Smooth muscle cell of the brain vasculature (primary cell): ENCODE data around the gene SERTAD4.
"Not testable (repeated sequence)": the region's sequence is repeated elsewhere in the genome, so short reads cannot be mapped to it uniquely, and the experiment has no call there.

ENCODE experiments used
- DNase-seq: peaks from one replicate; pipeline ENCODE4 v3.0.0-alpha.2; 2012; ENCODE audit warnings: low read depth, low spot score

Gene SERTAD4

GRCh38 chr1:210232511-210233215, at the start of gene SERTAD4:
SERTAD4 (plus strand) TSS chr1:210232796; CDS start chr1:210237961, 5,165 bp downstream.
- DNase-seq: no peak

GRCh38 chr1:210185063-210185462, 47.5 kb upstream of the SERTAD4 start:
- no peak for DNase-seq

GRCh38 chr1:210187849-210188606, 44.6 kb upstream of the SERTAD4 start:
- DNase-seq: not testable (repeated sequence)

GRCh38 chr1:210189426-210189825, 43.2 kb upstream of the SERTAD4 start:
- DNase-seq: no peak

GRCh38 chr1:210195635-210196160, 36.9 kb upstream of the SERTAD4 start:
- no peak for DNase-seq

- DNase-seq: not testable (repeated sequence)
Measured at GRCh38 chr1:210196266-210196665, 36.3 kb upstream of the SERTAD4 start.

GRCh38 chr1:210198840-210199239, 33.8 kb upstream of the SERTAD4 start:
- DNase-seq: no peak

- no peak for DNase-seq
Measured at GRCh38 chr1:210200124-210200736, 32.4 kb upstream of the SERTAD4 start.

- DNase-seq: no peak
Measured at GRCh38 chr1:210201681-210202080, 30.9 kb upstream of the SERTAD4 start.

GRCh38 chr1:210207597-210208450, 24.8 kb upstream of the SERTAD4 start:
- no peak for DNase-seq

- DNase-seq: no peak
Measured at GRCh38 chr1:210213335-210213734, 19.3 kb upstream of the SERTAD4 start.

GRCh38 chr1:210214573-210215409, 17.8 kb upstream of the SERTAD4 start:
- DNase-seq: no peak

- no peak for DNase-seq
Measured at GRCh38 chr1:210217482-210217881, 15.1 kb upstream of the SERTAD4 start.

GRCh38 chr1:210218047-210218446, 14.5 kb upstream of the SERTAD4 start:
- DNase-seq: no peak

- DNase-seq: no peak
Measured at GRCh38 chr1:210222340-210223006, 10.1 kb upstream of the SERTAD4 start.

- no peak for DNase-seq
Measured at GRCh38 chr1:210223226-210223904, 9.2 kb upstream of the SERTAD4 start.

GRCh38 chr1:210228158-210228557, 4.4 kb upstream of the SERTAD4 start:
- DNase-seq: no peak

GRCh38 chr1:210230149-210230695, 2.4 kb upstream of the SERTAD4 start:
- DNase-seq: no peak
